Measurements from ENCODE around the gene PCDH20.
"Not testable (repeated sequence)": the region's sequence is repeated elsewhere in the genome, so short reads cannot be mapped to it uniquely, and the experiment has no call there.

PCDH20 gene, protein sequence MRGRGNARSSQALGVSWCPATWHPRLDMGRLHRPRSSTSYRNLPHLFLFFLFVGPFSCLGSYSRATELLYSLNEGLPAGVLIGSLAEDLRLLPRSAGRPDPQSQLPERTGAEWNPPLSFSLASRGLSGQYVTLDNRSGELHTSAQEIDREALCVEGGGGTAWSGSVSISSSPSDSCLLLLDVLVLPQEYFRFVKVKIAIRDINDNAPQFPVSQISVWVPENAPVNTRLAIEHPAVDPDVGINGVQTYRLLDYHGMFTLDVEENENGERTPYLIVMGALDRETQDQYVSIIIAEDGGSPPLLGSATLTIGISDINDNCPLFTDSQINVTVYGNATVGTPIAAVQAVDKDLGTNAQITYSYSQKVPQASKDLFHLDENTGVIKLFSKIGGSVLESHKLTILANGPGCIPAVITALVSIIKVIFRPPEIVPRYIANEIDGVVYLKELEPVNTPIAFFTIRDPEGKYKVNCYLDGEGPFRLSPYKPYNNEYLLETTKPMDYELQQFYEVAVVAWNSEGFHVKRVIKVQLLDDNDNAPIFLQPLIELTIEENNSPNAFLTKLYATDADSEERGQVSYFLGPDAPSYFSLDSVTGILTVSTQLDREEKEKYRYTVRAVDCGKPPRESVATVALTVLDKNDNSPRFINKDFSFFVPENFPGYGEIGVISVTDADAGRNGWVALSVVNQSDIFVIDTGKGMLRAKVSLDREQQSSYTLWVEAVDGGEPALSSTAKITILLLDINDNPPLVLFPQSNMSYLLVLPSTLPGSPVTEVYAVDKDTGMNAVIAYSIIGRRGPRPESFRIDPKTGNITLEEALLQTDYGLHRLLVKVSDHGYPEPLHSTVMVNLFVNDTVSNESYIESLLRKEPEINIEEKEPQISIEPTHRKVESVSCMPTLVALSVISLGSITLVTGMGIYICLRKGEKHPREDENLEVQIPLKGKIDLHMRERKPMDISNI

DNA sequence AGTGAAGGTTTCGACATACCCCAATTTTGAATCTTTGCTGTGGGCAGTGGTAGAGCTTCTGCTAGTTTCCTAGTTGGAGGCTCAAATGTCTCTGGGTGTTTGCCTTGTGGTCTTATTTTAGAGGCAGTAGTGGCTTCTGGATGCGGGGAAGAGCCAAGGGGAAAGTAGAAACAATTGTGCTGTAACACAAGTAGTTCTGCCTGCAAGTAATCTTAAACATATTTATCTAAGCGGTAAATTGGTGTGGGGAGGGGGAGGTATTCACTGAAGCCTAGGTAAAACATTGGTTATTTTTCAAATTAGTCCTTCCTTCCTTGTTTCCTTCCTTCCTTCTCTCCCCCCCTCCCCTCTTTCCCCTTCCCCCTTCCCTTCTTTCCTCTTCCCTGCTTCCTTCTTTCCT, at the start of gene PCDH20:
Gene PCDH20, minus strand, starts transcription at position 101 of the 400 bp plus-strand sequence. CDS start 691 bp downstream, outside the sequence.
- no peak for DNase-seq (ENCODE audit: low read depth in 2 of 2)

DNA sequence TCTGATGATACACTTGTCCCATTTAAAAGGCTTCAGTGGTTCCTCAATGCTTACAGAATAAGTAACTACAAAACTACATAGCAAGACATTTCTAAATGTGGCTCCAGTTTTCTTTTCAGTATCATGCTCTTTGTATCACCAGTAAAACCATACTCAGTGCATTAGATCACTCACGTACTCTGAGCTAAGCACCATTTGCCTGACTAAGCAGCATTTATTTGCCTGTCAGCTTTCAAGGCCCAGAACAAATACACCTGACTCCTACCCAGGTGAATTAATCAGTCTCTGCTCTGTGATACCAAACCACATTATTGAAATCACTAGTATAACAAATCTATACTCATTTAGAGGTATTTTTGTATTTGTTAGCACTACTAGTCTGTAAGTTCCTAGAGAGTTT, 47.4 kb upstream of the PCDH20 start:
- no peak for DNase-seq (ENCODE audit: low read depth in 2 of 2)

DNA sequence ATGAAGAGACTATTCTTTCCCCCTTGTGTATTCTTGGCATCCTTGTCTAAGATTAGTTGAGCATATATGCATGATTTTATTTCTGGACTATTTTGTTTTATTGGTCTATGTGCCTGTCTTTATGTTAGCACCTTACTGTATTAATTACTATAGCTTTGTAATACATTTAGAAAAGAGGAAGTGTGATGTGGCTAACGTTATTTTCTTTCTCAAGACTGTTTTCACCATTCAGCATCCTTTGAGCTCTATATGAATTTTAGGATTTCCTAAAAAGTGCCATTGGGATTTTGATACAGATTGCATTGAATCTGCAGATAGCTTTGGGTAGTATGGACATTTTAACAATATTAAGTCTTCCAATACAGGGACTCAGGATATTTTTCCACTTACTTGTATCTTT, 37.5 kb upstream of the PCDH20 start:
- no peak for DNase-seq (ENCODE audit: low read depth in 2 of 2)

- no peak for DNase-seq (ENCODE audit: low read depth in 2 of 2)
Measured at GRCh38 chr13:61432029-61432428, 16.4 kb upstream of the PCDH20 start.

DNA sequence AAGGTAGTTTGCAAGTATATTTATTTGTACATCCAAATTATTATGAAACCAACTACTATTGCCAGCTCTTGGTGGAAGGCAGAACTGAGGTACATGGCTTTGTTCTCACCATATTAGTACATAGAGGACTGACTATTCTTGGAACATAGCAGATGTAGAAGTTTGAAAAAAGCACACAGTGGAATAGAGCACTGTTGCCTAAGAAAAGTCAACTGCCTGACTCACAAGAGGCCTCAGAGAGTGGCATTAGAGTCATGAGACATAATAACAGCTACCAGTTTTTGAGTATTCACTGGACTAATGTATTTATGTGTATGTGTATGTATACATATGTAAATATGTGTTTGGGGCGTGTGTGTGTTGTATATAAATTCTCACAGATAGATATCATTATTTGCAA, 8.3 kb upstream of the PCDH20 start:
- no peak for DNase-seq (ENCODE audit: low read depth in 2 of 2)

DNA sequence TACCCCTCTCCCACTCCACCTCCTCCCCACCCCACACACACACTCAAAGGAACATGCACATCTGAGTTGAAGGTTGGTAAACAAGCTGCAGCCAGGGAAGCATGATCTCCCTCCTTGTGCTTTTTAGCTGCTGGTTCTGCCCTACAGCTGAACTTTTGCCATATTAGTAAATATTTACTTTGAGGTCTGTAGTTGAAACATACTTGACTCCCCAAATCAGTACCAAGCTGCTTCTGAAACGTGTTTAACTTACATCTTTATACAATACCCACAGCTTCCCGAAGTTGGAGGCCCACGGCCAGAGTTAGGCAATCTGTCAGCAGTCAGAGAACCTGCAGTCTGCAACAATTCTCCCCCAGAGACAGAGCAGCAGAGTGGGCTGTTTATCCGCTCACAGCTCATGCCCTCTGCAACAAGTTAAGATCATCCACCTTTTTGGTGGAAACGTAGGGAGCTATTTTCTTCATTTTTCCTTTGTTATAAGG, 1.5 kb upstream of the PCDH20 start:
- DNase-seq (ENCODE audit: low read depth in 2 of 2), result no peak

DNA sequence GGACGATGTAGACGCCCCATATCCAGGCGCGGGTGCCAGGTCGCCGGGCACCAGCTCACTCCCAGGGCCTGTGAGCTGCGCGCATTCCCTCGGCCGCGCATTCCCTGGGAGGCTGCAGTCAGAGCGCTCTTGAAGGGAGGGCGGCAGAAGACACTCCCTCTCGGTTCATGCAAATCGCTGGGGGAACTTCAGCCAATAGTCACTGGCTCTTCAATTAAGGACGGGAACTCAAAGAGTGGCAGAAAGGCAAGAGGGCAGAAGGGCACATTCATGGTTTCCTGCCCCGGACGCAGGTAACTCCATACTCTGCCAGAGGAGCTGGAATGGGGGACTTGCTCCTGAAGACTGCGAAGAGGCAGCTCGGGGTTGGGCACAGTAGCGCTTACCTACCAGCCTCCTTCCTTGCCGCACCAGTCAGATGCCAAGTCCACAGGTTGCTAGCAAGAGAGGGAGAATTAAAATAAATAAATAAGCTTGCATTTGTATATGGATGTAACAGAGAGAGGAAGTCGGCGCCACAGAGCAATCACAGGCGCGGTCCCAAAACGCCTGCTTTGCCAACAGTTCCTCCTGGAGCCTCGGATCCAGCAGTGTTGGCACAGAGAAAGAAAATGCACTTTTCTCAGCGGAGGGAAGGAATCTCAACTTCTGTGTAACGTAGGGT, 459 bp downstream of the PCDH20 start:
- DNase-seq (ENCODE audit: low read depth in 2 of 2), result no peak

GRCh38 chr13:61414686-61415057, 977 bp downstream of the PCDH20 start:
- DNase-seq (ENCODE audit: low read depth in 2 of 2), result no peak

DNA sequence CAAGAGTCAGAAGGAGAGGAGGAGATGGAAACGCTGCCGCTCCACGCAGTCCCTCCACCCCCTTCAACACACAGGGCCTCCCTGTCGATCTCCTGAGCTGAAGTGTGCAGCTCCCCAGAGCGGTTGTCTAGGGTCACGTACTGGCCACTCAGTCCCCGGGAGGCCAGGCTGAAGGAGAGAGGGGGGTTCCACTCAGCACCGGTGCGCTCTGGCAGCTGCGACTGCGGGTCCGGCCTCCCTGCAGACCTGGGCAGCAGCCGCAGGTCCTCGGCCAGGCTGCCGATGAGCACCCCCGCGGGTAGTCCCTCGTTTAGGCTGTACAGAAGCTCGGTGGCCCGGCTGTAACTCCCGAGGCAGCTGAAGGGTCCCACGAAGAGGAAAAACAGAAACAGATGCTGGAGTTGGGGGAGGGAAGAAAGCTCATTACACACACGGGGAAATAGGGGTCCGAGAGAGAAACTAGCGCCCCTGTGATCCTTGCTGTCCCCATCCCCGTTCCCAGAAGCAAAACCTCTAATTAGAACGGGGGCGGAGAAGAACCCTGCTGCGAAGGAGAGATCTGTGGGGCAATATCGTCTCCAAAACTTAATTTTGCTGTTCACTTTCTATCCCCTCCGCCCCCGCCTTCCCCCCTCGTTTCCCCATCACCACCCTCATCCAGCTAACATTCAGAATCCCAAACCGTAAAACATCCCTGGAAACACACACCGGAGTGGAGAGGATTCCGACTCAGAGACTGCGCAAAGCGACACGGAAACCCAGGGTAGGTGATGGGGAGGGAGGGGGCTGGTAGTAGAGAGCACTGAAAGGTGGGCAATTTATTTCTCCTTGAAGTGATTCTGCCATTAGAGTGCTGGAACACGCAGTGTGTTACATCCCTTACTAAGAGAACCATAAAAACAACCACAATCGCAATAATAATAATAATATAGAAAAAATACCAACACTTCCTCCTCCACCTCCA, 1.8 kb downstream of the PCDH20 start:
- no peak for DNase-seq (ENCODE audit: low read depth in 2 of 2)

DNA sequence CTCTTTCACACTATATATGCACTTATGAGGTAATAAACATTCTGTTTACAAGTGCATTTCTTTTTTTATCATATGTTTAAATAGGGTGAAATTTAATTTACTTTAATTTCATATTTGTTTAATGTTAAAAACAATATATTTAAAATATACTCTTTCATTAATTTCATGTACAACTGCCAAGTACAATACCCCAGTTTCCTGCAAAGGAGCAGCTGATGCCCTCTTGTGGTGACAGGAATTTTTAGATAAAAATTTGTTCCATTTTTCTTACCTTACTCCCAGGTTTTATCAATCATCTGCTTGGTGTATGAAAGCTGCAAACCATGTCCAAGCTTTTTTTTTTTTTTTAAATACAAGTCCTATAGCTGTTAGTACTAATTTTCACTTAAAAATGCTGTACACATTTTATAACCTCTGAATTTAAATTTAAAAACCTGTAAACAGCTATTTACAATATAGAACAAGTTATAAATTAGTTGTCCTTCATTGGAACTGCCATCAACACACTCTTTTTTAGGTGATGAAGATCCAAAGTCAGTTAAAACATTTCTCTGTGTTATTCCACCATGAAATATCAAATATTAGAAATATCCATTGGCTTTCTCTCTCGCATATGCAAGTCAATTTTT, 4.9 kb downstream of the PCDH20 start:
- no peak for DNase-seq (ENCODE audit: low read depth in 2 of 2)

DNA sequence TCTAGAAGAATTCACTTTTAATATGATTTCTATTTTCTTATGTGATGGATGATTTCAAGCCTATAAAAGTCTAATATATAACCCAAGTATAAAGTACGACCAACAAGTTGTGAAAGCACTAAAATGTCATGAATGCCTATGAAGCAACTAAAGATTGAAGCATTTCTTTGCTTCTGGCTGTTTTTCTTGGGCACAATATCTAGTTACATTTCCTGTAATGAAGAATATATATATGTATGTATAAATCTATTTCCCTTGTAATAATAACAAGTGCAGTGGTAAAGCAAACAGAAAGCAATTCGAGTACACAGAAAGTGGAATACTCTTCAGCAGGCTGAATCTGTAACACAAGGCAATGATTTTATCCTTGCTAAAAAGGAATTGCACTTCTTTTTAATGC, 5.4 kb downstream of the PCDH20 start:
- DNase-seq (ENCODE audit: low read depth in 2 of 2), result no peak

DNA sequence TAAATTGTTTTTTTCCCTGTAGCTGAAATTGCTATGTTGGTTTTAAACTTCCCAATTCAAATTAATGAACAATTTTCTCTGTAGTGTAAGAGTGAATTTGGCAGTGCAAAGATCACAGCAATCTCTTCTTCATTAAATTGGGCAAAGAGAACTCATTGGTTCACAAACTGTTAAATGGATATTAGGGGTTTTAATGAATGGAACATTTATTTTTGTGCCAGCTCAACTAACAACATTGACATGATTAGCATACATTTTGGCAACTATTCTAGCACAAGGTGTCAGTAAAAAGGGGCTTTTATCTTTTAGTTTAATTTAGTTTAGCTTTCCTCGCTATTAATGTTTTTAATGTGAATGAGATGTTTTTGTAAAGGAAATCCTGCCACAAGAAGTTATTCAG, 7.1 kb downstream of the PCDH20 start:
- no peak for DNase-seq (ENCODE audit: low read depth in 2 of 2)

DNA sequence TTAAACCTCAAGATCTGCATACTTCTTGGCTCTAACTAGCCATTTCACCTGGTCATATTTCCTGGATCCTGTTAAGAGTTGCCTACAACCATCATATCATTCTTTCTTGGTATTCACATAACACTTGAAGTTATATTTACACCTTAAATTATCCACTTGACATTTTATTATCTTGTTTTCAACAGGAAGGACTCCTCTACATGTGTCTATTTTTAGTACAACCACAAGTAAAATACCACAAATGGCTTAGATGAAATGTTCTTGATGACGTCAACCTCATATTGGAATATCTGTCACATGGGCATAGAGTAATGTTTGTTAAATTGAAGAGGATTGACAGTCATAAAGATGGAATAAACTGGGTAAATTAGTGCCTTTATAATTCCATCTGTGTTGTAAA, 9.4 kb downstream of the PCDH20 start:
- no peak for DNase-seq (ENCODE audit: low read depth in 2 of 2)

DNA sequence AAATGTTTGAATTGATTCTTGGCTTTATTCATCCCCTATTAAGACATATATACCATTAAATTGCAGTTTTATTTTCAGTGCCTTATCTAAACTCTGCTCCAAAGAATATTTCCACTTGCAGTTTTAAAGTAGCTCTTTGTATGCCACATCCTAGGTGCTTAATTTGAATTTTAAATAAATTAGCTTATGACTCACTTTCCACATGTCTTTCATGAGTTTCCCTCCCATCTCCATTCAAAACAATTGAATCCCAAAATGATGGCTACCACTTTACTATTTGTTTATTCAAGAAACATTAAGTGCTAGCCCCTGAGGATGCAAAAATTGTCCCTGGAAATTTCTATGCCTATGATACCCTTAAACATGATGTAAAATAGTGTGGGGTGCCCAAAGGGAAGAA, 19.5 kb downstream of the PCDH20 start:
- no peak for DNase-seq (ENCODE audit: low read depth in 2 of 2)

DNA sequence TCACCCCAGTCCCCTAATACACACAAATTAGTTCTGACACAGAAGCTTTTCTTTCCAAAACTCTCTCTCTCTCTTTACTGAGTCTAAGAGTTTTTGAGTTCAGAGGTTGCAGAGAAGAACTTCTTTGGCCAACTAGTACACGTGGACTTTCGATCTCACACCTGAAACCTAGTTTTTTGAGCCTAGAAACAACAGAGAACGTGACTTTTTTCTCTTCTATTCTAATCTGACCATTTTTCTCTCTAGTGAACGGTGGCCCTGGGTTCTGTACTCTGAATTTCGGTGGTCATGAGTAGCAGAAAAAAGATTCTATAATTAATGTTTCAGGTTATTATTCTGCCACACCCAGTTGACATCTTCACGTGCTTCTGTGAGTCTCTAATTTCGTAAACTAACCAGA, 24.2 kb downstream of the PCDH20 start:
- DNase-seq (ENCODE audit: low read depth in 2 of 2), result no peak

GRCh38 chr13:61387694-61388093, 28.0 kb downstream of the PCDH20 start:
- DNase-seq (ENCODE audit: low read depth in 2 of 2), result no peak

GRCh38 chr13:61383111-61383510, 32.5 kb downstream of the PCDH20 start:
- DNase-seq (ENCODE audit: low read depth in 2 of 2), result no peak

- DNase-seq (ENCODE audit: low read depth in 2 of 2), result no peak
Measured at GRCh38 chr13:61370520-61370919, 45.1 kb downstream of the PCDH20 start.

DNA sequence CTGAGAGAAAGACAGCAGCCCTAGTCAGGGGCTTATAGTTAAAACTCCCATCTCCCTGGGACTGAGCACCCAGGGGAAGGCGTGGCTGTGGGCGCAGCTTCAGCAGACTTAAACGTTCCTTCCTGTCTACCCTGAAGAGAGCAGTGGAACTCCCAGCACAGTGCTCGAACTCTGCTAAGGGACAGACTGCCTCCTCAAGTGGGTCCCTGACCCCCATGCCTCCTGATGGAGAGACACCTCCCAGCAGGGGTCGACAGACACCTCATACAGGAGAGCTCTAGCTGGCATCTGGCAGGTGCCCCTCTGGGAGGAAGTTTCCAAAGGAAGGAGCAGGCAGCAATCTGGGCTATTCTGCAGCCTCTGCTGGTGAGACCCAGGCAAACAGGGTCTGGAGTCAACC, 51.0 kb downstream of the PCDH20 start:
- not testable (repeated sequence) for DNase-seq (ENCODE audit: low read depth in 2 of 2)

GRCh38 chr13:61362522-61362921, 53.1 kb downstream of the PCDH20 start:
- no peak for DNase-seq (ENCODE audit: low read depth in 2 of 2)

Data from stimulated activated CD4-positive, alpha-beta T cell treated with anti-CD3 and anti-CD28 coated beads, Interleukin-15, amount 100 ng/mL, for 48 hours (primary cell).